ENCODE measurements around the gene KCTD14.
"Not testable (repeated sequence)": the region's sequence is repeated elsewhere in the genome, so short reads cannot be mapped to it uniquely, and the experiment has no call there.

The KCTD14 gene

GRCh38 chr11:78022397-78023396 is at the start of gene KCTD14:
Gene KCTD14 (minus strand): TSS chr11:78023276. CDS start chr11:78023249, 27 bp downstream.
- no peak for DNase-seq

GRCh38 chr11:78072455-78072854 is 49.4 kb upstream of the KCTD14 start:
- no peak for DNase-seq

GRCh38 chr11:78071717-78072116 is 48.6 kb upstream of the KCTD14 start:
- no peak for DNase-seq

GRCh38 chr11:78070621-78071020 is 47.5 kb upstream of the KCTD14 start:
- no peak for DNase-seq

GRCh38 chr11:78069465-78069864 is 46.4 kb upstream of the KCTD14 start:
- DNase-seq: no peak

- no peak for DNase-seq
Observed at GRCh38 chr11:78067704-78068103, 44.6 kb upstream of the KCTD14 start.

GRCh38 chr11:78066471-78066870 is 43.4 kb upstream of the KCTD14 start:
- DNase-seq: no peak

GRCh38 chr11:78065203-78065602 is 42.1 kb upstream of the KCTD14 start:
- DNase-seq: no peak

GRCh38 chr11:78063440-78064181 is 40.5 kb upstream of the KCTD14 start, which contains the start of gene THRSP:
Gene THRSP (plus strand): TSS chr11:78063861. CDS start chr11:78063882, 21 bp downstream.
- DNase-seq: no peak

GRCh38 chr11:78062671-78063070 is 39.6 kb upstream of the KCTD14 start:
- DNase-seq: no peak

GRCh38 chr11:78061921-78062311 is 38.8 kb upstream of the KCTD14 start:
- no peak for DNase-seq

- DNase-seq: no peak
Observed at GRCh38 chr11:78061088-78061920, 38.2 kb upstream of the KCTD14 start.

GRCh38 chr11:78060533-78060932 is 37.5 kb upstream of the KCTD14 start:
- no peak for DNase-seq

GRCh38 chr11:78059749-78060328 is 36.8 kb upstream of the KCTD14 start:
- DNase-seq: not testable (repeated sequence)

- no peak for DNase-seq
Observed at GRCh38 chr11:78057462-78058055, 34.5 kb upstream of the KCTD14 start.

- no peak for DNase-seq
Observed at GRCh38 chr11:78056093-78056492, 33.0 kb upstream of the KCTD14 start.

- no peak for DNase-seq
Observed at GRCh38 chr11:78054971-78055370, 31.9 kb upstream of the KCTD14 start.

GRCh38 chr11:78050964-78051831 is 28.1 kb upstream of the KCTD14 start:
- DNase-seq: no peak

GRCh38 chr11:78049348-78049747 is 26.3 kb upstream of the KCTD14 start:
- no peak for DNase-seq

- DNase-seq: no peak
Observed at GRCh38 chr11:78048561-78048960, 25.5 kb upstream of the KCTD14 start.

- no peak for DNase-seq
Observed at GRCh38 chr11:78046486-78046854, 23.4 kb upstream of the KCTD14 start.
